Activated CD4-positive, alpha-beta T cell treated with anti-CD3 and anti-CD28 coated beads, Interleukin-2, Interleukin-6, amounts not matched to agents 100 ng/mL and 50 ng/mL, durations not matched to agents 16 hours and 8 hours (primary cell): ENCODE measurements around the gene ZNF14.
"Not testable (repeated sequence)": the region's sequence is repeated elsewhere in the genome, so short reads cannot be mapped to it uniquely, and the experiment has no call there.

Experiments used
- DNase-seq: peaks from one replicate; pipeline ENCODE4 v3.0.0-alpha.2; 2020

Gene ZNF14

DNA sequence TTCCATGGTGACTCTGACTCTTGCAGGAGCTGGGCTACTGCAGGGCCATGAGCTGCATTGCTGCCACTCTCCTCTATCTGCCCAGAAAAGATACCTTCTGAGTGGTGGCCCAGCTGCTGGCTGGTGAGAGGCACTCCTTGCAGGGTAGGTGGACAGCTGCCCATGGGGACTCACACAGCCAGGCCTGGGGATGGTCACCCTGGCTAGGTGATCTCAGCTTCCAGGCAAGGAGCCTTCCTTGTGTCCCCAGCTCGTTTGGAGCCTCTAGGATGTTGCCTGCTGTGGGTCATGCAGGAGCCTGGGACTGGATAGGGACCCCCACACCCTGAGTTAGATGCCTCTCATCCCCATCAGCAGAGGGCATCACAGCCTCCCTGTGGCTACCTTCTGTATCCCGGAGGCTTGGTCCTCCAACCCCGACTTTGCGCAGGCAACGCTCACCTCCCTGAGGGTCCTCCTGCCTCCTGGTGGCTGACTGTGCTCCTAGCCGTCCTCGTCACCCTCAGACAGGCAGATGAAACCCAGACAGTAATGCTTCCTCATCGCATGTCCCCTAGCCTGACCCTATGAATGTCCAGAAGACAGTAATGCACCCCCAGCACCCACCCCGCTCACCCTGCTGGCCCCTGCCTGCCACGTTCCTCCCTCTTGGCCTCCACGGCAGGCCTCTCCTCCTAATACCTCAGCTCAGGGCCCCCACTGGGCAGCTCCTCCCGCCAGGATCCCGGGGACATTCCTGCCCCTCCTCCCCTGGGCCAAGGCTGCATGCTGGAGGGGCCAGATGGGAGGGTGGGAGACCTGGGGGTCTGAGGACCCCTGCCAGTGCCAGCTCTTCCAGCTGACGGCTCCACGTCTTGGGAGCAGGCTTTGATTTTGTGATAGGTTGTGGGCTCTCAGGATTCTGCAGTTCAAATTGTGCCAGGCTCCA lies 13.6 kb upstream of the ZNF14 start:
- no peak for DNase-seq

DNA sequence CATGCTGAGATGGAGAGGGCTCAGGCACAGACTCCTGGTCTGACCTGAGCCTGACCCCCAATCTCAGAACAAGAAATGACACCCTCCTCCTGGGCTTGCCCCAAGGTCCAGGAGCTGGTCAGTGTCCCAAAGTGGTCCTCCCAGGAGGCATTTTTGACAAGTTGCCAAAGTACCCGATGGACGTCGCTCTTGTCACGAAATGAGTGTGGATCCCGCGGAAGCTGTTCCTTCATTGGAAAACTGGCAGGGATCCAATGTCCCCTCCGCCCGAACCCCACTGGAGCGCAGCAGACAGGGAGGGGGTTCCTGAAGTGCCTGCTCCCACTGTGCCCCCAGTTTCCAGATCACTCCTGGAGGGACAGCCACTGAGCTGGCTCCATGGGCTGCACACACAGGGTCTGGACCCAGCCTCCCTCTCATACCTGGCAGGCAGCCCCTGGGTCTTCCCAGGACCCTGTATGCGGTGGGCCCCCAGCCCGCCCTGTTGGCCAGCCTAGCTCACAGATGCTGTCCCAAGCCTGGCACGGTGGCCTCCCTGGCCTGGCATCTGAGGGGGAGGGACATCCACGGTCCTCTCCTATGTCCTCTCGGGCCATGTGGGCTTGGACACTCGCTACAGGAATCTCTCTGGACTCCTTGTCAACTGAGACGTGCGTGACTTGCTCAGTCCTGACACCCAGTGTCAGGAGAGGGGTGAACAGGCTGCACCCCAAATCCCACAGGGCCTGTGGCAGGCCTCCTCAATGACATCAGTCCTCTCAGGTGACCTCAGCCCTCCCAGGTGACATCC lies 12.8 kb upstream of the ZNF14 start:
- DNase-seq = no peak

- no peak for DNase-seq
Observed at GRCh38 chr19:19744641-19745040, 11.7 kb upstream of the ZNF14 start.

GRCh38 chr19:19743921-19744320 lies 11.0 kb upstream of the ZNF14 start:
- not testable (repeated sequence) for DNase-seq

GRCh38 chr19:19743176-19743575 lies 10.3 kb upstream of the ZNF14 start:
- DNase-seq = no peak

- no peak for DNase-seq
Observed at GRCh38 chr19:19742773-19743172, 9.9 kb upstream of the ZNF14 start.

DNA sequence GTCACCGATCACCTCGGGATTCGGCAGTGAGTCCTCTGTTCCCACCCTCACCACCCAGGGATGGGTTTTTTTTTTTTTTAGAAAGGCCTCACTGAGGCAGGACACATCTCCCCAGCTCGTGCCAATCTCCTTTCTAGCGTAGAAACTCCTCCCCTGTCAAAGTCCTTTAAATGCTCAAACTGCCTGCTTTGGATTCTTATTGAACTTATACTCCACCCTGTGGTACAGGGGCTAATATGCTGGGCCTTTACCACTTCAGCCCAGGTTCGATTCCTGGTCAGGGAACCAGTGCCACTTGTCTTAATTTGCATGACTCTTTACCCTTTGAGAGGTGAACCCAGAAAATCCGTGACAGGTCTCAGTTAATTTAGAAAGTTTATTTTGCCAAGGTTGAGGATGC lies 8.3 kb upstream of the ZNF14 start:
- no peak for DNase-seq

GRCh38 chr19:19740755-19741154 lies 7.8 kb upstream of the ZNF14 start:
- no peak for DNase-seq

DNA sequence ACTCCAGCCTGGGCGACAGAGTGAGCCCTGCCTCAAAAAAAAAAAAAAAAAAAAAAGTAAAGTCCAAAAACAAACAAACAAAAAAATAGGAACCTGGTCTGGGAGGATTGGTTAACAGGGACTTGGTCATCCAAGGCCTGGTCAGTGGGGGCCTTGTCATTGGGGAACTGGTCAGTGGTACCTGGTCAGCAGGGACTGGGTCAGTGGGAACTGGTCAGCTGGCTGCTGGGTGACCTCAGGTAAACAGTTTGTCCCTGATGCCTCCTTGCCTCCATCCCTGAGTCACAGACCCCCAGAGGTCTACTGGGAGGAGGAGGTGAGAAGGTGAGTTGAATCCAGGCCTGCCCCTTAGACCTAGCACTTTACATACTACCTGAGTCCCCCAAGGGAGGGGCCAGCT lies 5.7 kb upstream of the ZNF14 start:
- no peak for DNase-seq

DNA sequence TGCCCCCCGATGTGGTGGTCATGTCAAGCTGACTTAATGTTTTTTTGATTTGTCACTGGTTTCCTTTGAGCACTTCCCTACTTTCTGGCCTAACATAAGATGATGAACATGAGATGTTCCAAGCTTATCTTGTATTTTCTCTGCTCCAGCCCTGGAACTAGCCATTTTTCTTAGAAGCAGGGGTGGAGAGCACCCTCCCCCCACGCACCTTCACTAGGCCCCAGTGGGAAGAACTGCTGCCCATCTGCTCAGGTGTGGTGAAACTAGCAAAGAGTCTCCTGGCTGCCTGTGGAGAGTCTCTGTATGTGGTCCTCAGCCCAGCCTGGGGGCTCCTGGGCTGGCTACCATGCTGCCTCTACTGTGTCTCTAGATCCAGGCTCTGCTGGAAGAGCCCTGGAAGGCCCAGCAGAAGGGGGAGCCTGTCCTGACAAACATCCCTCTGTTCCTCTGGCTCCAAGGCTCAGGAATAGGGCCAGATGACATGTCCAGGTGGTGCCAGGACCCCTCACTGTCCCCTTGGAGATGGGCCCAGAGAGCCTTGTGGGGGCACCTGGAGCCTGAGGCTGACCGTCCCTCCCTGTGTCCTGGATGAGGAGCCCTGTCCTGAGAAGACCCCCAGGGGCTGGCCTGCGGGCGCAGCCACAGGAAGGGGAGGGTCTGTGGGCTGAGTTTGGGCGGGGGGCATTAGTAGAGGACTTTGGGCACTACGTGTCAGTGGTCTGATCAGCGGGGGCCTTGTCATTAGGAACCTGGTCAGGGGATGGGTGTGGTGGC lies 4.8 kb upstream of the ZNF14 start:
- no peak for DNase-seq

GRCh38 chr19:19721896-19722295 lies 11.0 kb downstream of the ZNF14 start:
- no peak for DNase-seq

DNA sequence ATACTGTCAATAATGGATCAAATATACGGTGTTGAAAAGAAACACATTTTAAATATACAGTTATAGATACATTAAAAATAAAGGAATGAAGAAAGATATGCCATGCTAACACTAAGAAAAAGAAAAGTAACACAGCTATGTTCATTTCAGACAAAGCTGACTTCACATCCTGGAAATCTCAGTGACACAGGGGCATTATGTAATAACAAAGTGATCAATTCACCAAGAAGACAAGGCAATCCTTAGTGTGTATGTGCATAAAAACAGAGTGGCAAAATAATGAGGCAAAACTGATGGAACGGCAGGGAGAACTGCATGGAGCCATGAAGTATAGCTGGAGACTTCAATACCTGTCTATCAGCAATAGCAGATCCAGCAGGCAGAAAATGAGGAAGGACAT lies 13.1 kb downstream of the ZNF14 start:
- DNase-seq = no peak

GRCh38 chr19:19711934-19712828 lies 20.7 kb downstream of the ZNF14 start:
- DNase-seq = no peak

DNA sequence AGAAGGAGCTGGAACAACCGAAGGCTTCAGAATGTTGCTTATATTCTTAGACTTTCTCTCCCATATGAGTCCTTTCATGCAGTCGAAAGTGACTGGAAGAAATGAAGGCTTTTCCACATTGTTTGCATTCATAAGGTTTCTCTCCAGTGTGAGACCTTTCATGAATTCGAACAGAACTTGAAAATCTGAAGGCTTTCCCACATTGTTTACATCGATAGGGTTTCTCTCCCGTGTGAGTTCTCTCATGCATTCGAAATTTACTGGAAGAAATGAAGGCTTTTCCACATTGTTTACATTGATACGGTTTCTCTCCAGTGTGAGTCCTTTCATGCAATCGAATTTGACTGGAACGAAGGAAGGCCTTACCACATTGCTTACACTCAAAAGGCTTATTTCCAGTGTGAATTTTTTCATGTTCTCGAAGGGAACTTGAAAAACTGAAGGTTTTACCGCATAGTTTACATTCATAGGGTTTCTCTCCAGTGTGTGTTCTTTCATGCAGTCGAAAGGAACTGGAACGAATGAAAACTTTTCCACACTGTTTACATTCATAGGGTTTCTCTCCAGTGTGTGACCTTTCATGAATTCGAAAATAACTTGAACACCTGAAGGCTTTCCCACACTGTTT lies 21.5 kb downstream of the ZNF14 start:
- DNase-seq = no peak

DNA sequence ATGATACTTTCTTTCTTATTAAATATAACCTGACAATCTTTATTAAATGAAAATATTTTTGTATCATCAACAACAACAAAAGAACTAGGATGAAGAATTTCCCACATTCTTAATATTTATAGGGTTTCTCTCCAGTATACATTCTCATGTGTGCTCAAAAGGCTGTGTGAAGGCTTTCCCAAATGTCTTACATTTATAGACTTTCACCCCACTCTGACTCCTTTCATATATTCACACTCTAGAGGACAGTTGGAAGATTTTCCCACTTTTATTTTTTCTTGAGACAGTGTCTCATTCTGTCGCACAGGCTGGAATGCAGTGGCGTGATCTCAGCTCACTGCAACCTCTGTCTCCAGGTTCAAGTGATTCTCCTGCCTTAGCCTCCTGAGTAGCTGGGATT lies 22.4 kb downstream of the ZNF14 start:
- no peak for DNase-seq

- no peak for DNase-seq
Observed at GRCh38 chr19:19704836-19705235, 28.1 kb downstream of the ZNF14 start.

GRCh38 chr19:19700493-19700892 lies 32.4 kb downstream of the ZNF14 start:
- DNase-seq = not testable (repeated sequence)

DNA sequence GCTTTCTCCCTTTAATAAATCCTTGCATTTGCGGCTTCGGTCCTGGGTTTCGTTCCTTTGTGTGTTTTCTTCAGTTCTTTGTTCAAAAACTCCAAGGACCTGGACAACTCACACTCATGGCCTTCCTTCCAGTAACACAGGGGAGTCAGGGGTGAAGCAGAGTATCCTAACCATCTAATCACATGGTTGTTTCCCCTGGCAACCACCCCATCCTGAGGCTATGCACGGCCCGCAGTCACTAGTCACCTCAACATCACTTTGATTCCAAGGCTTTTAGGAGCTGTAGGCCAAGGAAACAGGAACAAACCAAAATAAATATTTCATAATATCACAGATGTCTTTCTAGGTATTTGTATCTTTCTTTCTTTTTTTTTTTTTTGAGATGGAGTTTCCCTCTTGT lies 35.3 kb downstream of the ZNF14 start:
- no peak for DNase-seq

DNA sequence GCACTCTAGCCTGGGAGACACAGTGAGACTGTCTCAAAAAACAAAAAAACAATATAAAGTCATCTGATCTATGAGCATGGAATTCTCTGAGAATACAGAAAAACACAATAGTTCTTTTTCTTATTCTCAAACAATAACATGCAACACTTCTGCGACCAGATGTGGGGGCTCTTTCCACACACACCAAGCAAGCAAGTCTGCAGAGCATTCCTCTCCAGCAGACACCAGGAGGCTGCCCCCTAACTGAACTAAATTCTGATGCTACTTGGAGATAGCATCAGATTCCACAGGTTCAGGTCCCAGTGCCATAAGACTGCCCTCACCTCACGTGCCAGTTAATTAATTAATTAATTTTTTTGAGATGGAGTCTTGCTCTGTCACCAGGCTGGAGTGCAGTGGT lies 36.5 kb downstream of the ZNF14 start:
- DNase-seq = no peak

- DNase-seq = no peak
Observed at GRCh38 chr19:19691683-19692082, 41.2 kb downstream of the ZNF14 start.

GRCh38 chr19:19689023-19689422 lies 43.9 kb downstream of the ZNF14 start:
- not testable (repeated sequence) for DNase-seq

GRCh38 chr19:19687090-19687489 lies 45.8 kb downstream of the ZNF14 start:
- DNase-seq = peak; percentile 13
